ENCODE measurements around the gene RUNX2. TPM values are rescaled to one million over a fixed set of nuclear protein-coding genes. Genes with fewer than 3 reads are reported as not detected.

Gene RUNX2
- polyA plus RNA-seq, 1 of the 3 experiments (the other 2 are of a cell fraction) = 4.4 TPM

- TF ChIP-seq IRF3 (IDR thresholded peaks at IDR 0.05; ENCODE audit: low read depth, low read length) = no peak
- no peak for TF ChIP-seq MXI1 (IDR thresholded peaks at IDR 0.05; ENCODE audit: low read depth, low read length)
Observed at GRCh38 chr6:45350186-45350710, 22.1 kb downstream of the RUNX2 start (continued).

GRCh38 chr6:45351076-45351475 lies 22.9 kb downstream of the RUNX2 start:
- H3F3A ChIP-seq (replicated peaks; ENCODE audit: insufficient read depth) = no peaks in the 10 kb centered on the region
- no peaks in the 10 kb centered on the region for H4K20me1 ChIP-seq (ENCODE audit: insufficient read depth)
- 96% methylated on average over 3 of the region's 3 CpGs for WGBS (ENCODE audit: low lambda C conversion rate)
- H3K9ac ChIP-seq = no peak overlapping the region
- H3K4me2 ChIP-seq = no peak overlapping the region
- no peaks in the 10 kb centered on the region; the same call in 1 of the 2 replicates for H3K79me2 ChIP-seq (ENCODE audit: insufficient read depth)
- H3K27ac ChIP-seq (ENCODE audit: low read depth in 2 of 2, low read length in 1 of 2) = no peak overlapping the region
- H3K36me3 ChIP-seq (replicated peaks in 1 of 2; ENCODE audit: control insufficient read depth in 1 of 2, insufficient read depth in 2 of 2, low read length in 1 of 2) = no peaks in the 10 kb centered on the region
- H2AFZ ChIP-seq (ENCODE audit: low read depth) = no peak overlapping the region
- H3K27me3 ChIP-seq (ENCODE audit: insufficient read depth) = no peaks in the 10 kb centered on the region
- ChIA-PET POLR2A (no interaction called here), CTCF (no interaction called here)
- TF ChIP-seq TAF1 (IDR thresholded peaks at IDR 0.05; ENCODE audit: borderline replicate concordance, low read depth, low read length) = no peak
- TF ChIP-seq SIN3A (IDR thresholded peaks at IDR 0.05; ENCODE audit: borderline replicate concordance, low read depth, low read length) = no peak
- TF ChIP-seq FOXJ3 (CRISPR knock-in tag; IDR thresholded peaks at IDR 0.05) = no peak
- no peak for TF ChIP-seq FOXM1 (IDR thresholded peaks at IDR 0.05; ENCODE audit: low read depth)
- no peak for TF ChIP-seq PBX3 (IDR thresholded peaks at IDR 0.05)
- no peak for TF ChIP-seq FOSL2 (IDR thresholded peaks at IDR 0.05; ENCODE audit: borderline replicate concordance, low read depth)
- no peak for TF ChIP-seq IRF3 (IDR thresholded peaks at IDR 0.05; ENCODE audit: low read depth, low read length)
- TF ChIP-seq TCF12 (IDR thresholded peaks at IDR 0.05) = no peak
- TF ChIP-seq RCOR1 (IDR thresholded peaks at IDR 0.05; ENCODE audit: low read length) = no peak
- no peak for TF ChIP-seq USF2 (IDR thresholded peaks at IDR 0.05; ENCODE audit: borderline replicate concordance, low read depth, low read length)
- no peak for TF ChIP-seq POLR2AphosphoS5 (IDR thresholded peaks at IDR 0.05; ENCODE audit: low read depth, low read length)
- no peak for TF ChIP-seq RFX5 (IDR thresholded peaks at IDR 0.05; ENCODE audit: low read length)
- TF ChIP-seq SMC3 (IDR thresholded peaks at IDR 0.05; ENCODE audit: low read depth, low read length) = no peak
- no peak for TF ChIP-seq CHD2 (IDR thresholded peaks at IDR 0.05; ENCODE audit: low read length, partially characterized antibody)
- no peak for TF ChIP-seq EZH2phosphoT487 (IDR thresholded peaks at IDR 0.05; ENCODE audit: borderline replicate concordance, low read depth)
- TF ChIP-seq TEAD4 (IDR thresholded peaks at IDR 0.05; ENCODE audit: borderline replicate concordance, insufficient read depth) = no peak
- no peak for TF ChIP-seq ZBTB33 (IDR thresholded peaks at IDR 0.05; ENCODE audit: borderline replicate concordance, low read depth)
- no peak for TF ChIP-seq GABPA (IDR thresholded peaks at IDR 0.05; ENCODE audit: low read depth)
- no peak for TF ChIP-seq MEF2A (IDR thresholded peaks at IDR 0.05; ENCODE audit: borderline replicate concordance, low read depth)
- no peaks in the 10 kb centered on the region; a peak in 1 of 4 replicates for H3K4me1 ChIP-seq (ENCODE audit: control insufficient read depth in 1 of 2, insufficient read depth in 2 of 2, low read depth in 1 of 2, low read length in 1 of 2)
- no peaks in the 10 kb centered on the region for H3K9me3 ChIP-seq
- no peaks in the 10 kb centered on the region for H3K9me2 ChIP-seq
- DNase-seq = no peak
- no peak overlapping the region for H3K4me3 ChIP-seq (ENCODE audit: low read depth in 2 of 2, low read length in 1 of 2)
